CD4-positive, alpha-beta T cell treated with Interleukin-15 for 1 hour (primary cell): ENCODE data around the gene RIPK1.
"Not testable (repeated sequence)": the region's sequence is repeated elsewhere in the genome, so short reads cannot be mapped to it uniquely, and the experiment has no call there.

Source experiments
- DNase-seq: peaks from one replicate; pipeline ENCODE4 v3.0.0-alpha.2; 2020

Gene RIPK1

DNA sequence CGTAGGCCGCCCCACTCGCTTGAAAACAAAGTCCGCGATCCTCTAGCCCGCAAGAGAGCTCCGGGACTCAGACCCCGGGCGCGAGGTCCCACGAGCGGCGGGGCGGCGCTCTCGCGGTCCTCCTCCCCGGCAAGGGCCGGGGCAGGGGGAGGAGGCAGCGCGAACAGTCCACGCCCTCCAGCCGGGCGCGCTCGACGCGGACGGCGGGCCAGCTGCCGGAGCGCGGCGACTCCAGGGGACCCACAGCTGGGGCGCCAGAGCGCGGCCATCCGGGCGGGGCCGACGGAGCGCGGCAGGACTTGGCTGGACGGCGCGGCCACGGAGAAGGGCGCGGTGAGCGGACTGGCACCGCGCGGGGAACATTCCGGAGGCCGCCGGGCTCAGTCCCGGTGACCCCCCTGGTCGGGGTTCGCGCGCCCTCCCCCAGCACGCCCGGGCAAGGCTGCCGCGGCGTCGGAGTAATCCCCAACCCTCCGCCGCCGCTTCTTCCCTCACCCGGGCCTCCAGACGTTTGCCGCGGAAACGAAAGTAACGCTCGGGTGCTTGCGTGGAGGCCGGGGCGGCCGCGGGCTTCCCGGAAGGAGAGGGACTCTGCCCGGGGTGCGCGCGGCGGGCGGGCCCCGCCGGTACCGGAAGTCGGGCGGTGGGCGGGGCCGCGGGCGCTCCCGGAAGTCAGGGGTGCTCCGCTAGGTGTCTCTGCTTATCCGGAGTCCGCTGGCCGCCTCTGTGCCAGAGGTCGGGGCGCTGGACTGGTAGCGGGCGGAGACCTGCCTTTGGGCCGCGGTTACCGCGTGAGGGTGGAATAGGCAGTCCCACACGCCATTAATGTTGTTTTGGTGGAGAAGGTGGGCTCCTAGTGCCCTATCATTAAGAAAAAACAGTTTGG is at the start of gene RIPK1:
TSS of gene RIPK1 (plus strand) at position 166 of the 886 bp plus-strand sequence. CDS start 8,330 bp downstream, outside the sequence.
- peak; percentile 94 for DNase-seq

DNA sequence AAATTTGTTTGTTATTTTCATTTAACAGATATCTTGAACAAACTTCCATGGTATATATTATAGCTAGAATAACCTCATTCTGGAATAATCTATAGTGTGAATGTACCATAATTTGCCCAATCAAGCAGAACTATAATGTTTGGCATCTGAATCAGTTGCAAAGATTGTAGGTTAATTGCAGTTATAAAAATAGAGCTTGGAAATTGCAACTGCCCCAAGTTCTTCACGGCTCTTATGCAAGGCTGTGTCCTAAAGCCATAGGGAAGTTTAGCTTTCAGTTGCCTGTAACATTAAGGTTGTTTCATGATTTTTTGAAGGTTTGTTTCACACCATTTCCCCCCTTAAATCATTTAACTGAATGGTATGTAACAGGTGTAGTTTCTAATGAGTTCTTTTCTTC is 49.2 kb upstream of the RIPK1 start:
- DNase-seq, result no peak

- no peak for DNase-seq
Observed at GRCh38 chr6:3019749-3020320, 48.5 kb upstream of the RIPK1 start.

DNA sequence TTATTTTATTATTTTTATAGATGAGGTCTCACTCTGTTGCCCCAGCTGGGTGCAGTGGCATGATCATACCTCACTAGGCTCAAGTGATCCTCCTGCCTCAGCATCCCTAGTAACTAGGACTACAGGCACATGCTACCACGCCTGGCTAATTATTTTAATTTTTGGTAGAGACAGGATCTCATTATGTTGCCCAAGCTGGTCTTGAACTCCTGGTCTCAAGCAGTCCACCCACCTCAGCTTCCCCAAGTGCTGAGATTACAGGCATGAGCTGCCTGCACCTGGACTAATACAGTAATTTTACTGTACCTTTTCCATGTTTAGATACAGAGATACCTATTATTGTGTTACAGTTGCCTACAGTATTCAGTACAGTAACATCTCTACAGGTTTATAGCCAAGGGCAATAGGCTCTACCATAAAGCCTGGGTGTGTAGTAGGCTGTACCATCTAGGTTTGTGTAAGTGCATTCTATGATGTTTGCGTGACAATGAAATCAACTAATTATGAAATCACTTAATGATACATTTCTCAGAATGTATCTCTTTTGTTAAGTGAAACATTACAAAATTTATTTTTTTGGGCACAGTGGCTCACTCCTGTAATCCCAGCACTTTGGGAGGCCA is 47.2 kb upstream of the RIPK1 start:
- not testable (repeated sequence) for DNase-seq

DNA sequence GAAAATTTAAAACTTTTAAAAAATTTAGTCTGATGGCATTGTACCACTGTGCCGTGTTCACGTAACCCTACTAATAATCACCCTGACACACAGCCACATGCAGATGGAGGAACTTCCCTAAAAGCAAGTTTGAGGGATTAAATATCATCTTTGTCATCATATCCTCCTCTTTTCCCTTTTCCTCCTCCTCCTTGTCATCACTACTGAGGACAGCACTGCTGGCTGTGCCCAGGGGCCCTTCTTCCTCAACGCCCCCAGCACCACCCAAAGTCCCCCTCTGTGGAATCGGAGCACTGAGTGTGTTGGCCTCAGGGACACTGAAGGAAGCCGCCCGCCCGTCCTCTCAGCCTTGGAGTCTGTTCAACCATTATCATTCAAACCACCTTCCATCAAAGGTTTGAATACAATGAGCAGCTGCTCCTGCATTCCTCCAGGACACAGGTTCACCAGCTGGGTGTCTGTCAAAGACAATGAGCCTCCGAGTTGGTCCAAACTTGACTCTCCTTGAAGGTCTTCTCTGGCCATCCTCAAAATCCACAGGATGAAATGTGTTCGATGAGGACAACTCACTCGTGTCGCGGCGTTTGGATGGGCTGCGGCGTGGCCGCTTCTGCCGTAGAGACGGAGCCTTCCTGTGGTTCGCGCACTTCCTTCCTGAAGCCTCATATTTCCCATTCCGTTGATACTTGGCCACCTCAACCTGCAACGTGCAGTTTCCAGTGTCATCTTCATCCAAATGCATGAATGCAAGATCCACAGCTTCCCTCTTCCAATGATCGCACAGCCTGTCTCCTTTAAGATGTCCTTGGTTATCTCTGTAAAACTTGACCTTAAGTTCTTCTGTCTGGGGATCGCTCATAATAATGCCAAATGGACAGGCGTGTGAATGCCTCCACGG is 45.3 kb upstream of the RIPK1 start:
- no peak for DNase-seq

DNA sequence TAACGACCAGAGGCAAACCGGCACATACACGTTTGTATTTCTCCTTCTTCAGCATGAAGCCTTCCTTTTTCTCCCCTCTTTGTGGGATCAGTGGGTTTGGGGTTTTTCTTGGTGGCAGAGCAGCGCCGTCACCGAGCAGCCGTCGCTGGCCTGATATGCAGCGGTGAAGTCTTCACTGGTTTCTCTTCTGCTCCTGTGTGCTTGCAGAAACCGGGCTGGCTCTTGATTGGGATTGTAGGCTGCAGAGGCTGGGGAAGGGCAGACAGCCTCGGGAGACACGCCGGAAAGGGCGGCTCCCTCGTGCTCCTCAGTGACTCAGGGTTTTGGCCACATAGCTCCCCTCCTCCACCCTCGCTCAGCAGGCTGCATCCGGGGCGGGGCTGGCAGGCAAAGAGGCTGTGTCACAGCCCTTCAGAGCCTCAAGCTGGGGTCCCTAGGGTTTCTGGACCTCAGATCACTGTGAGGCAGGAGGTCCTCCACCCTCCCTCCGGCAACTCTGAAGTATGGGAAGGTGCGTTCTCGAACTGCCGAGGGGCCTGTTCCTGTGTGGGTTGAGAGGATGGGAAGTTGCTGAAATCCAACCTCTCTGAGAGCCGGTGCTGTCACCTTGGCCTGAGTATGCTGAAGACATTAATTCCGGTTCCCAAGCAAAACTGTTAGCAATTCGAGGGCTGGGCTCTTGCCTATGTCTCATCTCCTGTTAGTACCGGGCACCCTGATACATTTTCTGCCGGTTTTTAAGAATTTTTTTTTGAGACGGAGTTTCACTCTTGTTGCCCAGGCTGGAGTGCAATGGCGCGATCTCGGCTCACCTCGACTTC is 44.4 kb upstream of the RIPK1 start:
- DNase-seq, result peak; percentile 88

- peak; percentile 76 for DNase-seq
Observed at GRCh38 chr6:3026791-3027626, 41.3 kb upstream of the RIPK1 start.

- not testable (repeated sequence) for DNase-seq
Observed at GRCh38 chr6:3028156-3028555, 40.1 kb upstream of the RIPK1 start.

DNA sequence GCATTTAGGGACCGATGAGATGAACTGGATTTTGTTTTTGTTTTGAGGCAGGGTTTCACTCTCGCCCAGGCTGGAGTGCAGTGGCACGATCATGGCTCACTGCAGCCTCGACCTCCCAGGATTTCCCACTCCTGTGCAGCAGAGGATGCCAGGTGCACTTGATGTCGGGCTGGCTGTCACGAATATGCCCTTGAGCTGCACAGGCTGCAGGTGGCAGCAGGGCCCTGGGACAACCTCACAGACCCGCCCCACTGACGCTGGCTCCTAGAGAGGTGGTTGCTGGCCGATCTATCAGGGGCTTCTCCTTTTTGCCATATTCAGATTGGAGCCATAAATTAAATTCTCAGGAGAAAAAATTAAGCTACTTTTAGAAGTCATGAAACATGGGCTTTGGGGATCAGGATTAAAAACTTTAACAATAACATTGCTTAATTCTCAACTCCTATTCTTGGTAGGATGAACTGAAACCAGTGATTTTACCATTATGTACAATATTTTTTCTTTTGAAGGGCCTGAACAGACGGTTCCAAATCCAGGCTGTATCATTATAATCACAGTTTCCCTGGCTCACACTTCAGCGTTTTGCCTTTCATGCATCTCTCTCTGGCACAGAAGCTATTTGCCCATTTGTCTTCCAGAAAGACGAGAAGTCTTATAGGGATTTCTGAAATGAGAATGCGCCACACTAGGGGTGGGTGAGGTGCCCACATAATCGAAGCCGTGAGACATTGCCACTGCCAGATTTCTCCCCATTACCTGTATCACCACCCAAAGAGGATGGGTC is 36.2 kb upstream of the RIPK1 start:
- DNase-seq, result no peak

DNA sequence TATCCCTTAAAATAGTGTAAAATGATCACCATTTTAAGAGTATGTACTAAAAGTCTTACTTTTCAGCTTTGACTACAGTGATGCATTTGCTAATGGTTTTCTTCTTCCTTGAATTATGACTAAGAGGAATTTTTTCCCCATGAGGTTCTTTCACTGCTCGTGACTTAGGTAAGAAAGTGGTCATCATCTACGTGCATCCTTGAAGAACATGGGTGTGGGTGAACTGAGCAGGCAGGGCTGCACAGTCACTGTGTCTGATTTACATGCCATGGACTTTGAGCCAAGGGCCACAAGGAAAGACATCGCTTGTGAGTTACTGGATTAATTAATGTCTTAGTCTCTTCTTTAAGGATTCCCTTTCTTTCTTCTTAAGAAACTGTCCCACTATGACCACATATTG is 35.3 kb upstream of the RIPK1 start:
- no peak for DNase-seq

GRCh38 chr6:3033652-3034051 is 34.6 kb upstream of the RIPK1 start:
- no peak for DNase-seq

DNA sequence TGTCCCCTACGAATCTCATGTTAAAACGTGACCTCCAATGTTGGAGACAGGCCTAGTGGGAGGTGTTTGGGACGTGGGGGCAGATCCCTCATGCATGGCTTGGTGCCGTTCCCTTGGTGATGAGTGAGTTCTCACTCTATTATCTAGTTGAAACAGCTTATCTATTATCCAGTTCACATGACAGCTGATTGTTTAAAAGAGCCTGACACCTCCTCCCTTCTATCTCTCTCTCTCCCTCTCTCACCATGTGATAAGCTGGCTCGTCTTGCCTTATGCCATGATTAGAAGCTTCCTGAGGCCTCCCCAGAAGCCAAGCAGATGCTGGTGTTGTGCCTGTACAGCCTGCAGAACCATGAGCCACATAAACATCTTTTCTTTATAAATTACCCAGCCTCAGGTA is 32.9 kb upstream of the RIPK1 start:
- DNase-seq, result no peak

GRCh38 chr6:3036861-3037637 is 31.2 kb upstream of the RIPK1 start:
- no peak for DNase-seq

GRCh38 chr6:3037638-3038365 is 30.5 kb upstream of the RIPK1 start:
- DNase-seq, result no peak

DNA sequence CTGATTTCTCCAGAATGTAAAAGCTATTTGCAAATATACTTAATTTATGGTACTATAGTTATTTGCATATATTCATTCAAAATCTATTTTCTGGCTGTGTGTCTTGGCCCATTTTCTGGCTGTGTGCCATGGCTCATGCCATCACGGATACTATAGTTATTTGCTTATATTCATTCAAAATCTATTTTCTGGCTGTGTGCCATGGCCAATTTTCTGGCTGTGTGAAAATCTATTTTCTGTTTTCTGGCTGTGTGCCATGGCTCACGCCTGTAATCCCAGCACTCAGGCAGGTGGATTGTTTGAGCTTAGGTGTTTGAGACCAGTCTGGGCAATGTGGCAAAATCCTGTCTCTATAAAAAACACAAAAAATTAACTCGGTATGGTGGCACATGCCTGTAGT is 28.9 kb upstream of the RIPK1 start:
- no peak for DNase-seq

DNA sequence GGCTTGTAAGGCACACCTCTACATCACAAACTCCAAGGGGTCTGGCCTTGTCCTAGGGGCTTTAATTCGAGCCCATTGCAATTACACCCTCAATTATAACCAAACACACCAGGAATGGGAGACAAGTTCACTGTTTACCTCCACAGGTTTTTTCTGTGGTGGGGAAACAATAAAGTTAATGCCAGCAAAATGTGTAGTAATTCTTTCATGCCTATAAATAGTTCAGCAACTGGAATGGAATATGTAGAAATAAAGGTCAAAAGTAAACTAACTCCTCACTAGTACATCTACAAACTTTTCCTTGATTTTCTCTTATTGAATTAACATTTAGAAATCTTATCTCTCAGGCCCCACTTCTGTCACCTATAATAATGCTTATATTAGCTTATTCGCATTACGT is 27.1 kb upstream of the RIPK1 start:
- no peak for DNase-seq

GRCh38 chr6:3041606-3042005 is 26.7 kb upstream of the RIPK1 start:
- DNase-seq, result no peak

DNA sequence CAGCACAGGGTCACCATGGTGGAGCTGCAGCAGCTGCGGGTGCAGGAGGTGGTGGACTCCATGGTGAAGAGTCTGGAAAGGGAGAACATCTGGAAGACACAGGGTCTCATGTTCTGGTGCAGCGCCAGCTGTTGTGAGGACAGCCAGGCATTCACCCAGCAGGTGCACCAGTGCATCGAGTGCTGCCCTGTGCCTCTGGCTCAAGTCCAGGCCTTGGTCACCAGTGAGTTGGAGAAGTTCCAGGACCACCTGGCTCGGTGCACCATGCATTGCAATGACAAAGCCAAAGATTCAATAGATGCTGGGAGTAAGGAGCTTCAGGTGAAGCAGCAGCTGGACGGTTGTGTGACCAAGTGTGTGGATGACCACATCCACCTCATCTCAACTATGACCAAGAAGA is 22.9 kb upstream of the RIPK1 start:
- no peak for DNase-seq

DNA sequence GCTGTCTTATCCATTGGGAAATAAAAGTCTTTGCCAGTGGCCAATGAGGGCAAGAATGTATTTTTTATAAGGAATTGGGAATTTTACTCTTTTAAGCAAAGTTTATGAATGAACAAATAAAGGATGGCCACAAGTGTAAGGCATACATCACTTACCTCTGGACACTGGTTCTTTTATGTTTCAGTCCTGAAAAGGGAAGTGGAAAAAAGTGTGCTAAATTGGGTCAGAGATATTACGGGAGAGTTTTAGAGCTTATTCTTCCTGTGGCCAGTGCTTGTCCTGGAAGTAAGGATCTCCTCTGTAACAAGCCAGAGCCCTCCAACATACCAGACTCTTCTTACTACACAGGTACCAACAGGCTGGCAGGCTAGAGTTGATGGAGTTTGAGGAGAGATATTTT is 22.5 kb upstream of the RIPK1 start:
- DNase-seq, result no peak
